Fibroblast of lung (primary cell): ENCODE results near the gene NTN4. TPM values are rescaled to one million over a fixed set of nuclear protein-coding genes. Genes with fewer than 3 reads are reported as not detected.
A peak's percentile ranks its signal among the peaks of the same experiment; 100 is the strongest.

Experiments
- DNase-seq, 2 donors: peaks; one replicate each; pipeline versions ENCODE4 v3.0.0 to v3.0.0-alpha.2; 2010; ENCODE audit warnings: low read depth in 2 of 2
- H2AFZ ChIP-seq: 2 replicates; pipeline ENCODE4 v1.5.1; 2012; ENCODE audit warnings: low read length, control low read depth, inconsistent platforms
- H3K27ac ChIP-seq: 2 replicates; pipeline ENCODE4 v1.5.1; 2011; ENCODE audit warnings: low read length, control low read depth; ENCODE audit not compliant: insufficient read depth
- H3K27me3 ChIP-seq: 2 replicates; pipeline ENCODE4 v1.5.1; 2011; ENCODE audit warnings: mild to moderate bottlenecking, low read length; ENCODE audit not compliant: control insufficient read depth, insufficient read depth
- H3K36me3 ChIP-seq: 2 replicates; pipeline ENCODE4 v1.5.1; 2011; ENCODE audit warnings: low read length; ENCODE audit not compliant: control insufficient read depth, insufficient read depth
- H3K4me1 ChIP-seq: 2 replicates; pipeline ENCODE4 v1.5.1; 2011; ENCODE audit warnings: low read length; ENCODE audit not compliant: control insufficient read depth, insufficient read depth; ENCODE audit errors: extremely low read depth
- H3K4me2 ChIP-seq: 2 replicates; pipeline ENCODE4 v1.5.1; 2011; ENCODE audit warnings: low read length, control low read depth; ENCODE audit not compliant: insufficient read depth; ENCODE audit errors: extremely low read depth
- H3K4me3 ChIP-seq, 4 experiments: fragments of 200-600 bp in 1 of 4; sonication (generic) in 1 of 4; replicated peaks in 1 of 4; 2 replicates each; pipeline ENCODE4 v1.5.1; 2011 to 2016; ENCODE audit warnings: low read length in 4 of 4, low read depth in 3 of 4, mild to moderate bottlenecking in 3 of 4, control low read depth in 2 of 4, inconsistent platforms in 1 of 4, mixed read lengths in 1 of 4; ENCODE audit not compliant: insufficient read depth in 1 of 4; ENCODE audit errors: control extremely low read depth in 1 of 4
- H3K79me2 ChIP-seq: 2 replicates; pipeline ENCODE4 v1.5.1; 2012; ENCODE audit warnings: mild to moderate bottlenecking, low read length, inconsistent platforms; ENCODE audit not compliant: control insufficient read depth, insufficient read depth
- H3K9ac ChIP-seq: 2 replicates; pipeline ENCODE4 v1.5.1; 2011; ENCODE audit warnings: mild to moderate bottlenecking, low read length, control low read depth; ENCODE audit not compliant: insufficient read depth
- H3K9me3 ChIP-seq: 2 replicates; pipeline ENCODE4 v1.5.1; 2012; ENCODE audit warnings: low read depth, low read length; ENCODE audit not compliant: control insufficient read depth, insufficient read depth
- H4K20me1 ChIP-seq: 2 replicates; pipeline ENCODE4 v1.5.1; 2011; ENCODE audit warnings: low read length; ENCODE audit not compliant: control insufficient read depth, insufficient read depth; ENCODE audit errors: extremely low read depth
- CTCF ChIP-seq, 2 donors: IDR thresholded peaks in 1 of 2; conservative IDR thresholded peaks in 1 of 2; 1 replicate in 1 of 2; 2 replicates in 1 of 2; pipeline ENCODE4 v1.5.1; 2011 to 2012; ENCODE audit warnings: low read length in 2 of 2, control low read depth in 1 of 2, inconsistent platforms in 1 of 2, low read depth in 1 of 2, mild to moderate bottlenecking in 1 of 2
- EZH2 ChIP-seq: IDR thresholded peaks from 2 replicates; pipeline ENCODE4 v1.5.1; 2012; ENCODE audit warnings: low read length, control low read depth, mild to moderate bottlenecking; ENCODE audit errors: missing control alignments
- polyA plus RNA-seq, 2 donors: library from polyadenylated mRNA; depleted of rRNA in 1 of 2; stranded (reverse) in 1 of 2; unstranded in 1 of 2; fragments of >200 nt; gene quantifications; 2 replicates each; pipeline ENCODE4 v1.2.1, GENCODE V29; 2011 to 2012; ENCODE audit warnings: missing spikeins in 1 of 2
- total RNA-seq: library from RNA; depleted of rRNA; stranded (reverse); fragments of >200 nt; gene quantifications from 2 replicates; pipeline ENCODE4 v1.2.1, GENCODE V29; 2014

Gene NTN4
- total and polyA plus RNA-seq, 2 donors (not counting 1 experiment from before 2014, with no cell fraction given) = 28.6 to 170 TPM

- Histone ChIP-seq H3K4me2 (no peak overlapping the region), H3K9me3 (no peaks in the 10 kb centered on the region), H3K27ac (no peak overlapping the region), H3K27me3 (no peaks in the 10 kb centered on the region), H3K79me2 (no peaks in the 10 kb centered on the region), H3K9ac (no peak overlapping the region), H2AFZ (no peak overlapping the region), H3K36me3 (no peaks in the 10 kb centered on the region), H3K4me3 (no peak overlapping the region), H3K4me1 (peaks cover 3% of the 10 kb centered on the region), H4K20me1 (no peaks in the 10 kb centered on the region)
- TF ChIP-seq EZH2 (no peak), CTCF (conservative IDR thresholded peaks at IDR 0.05 in 1 of 2, IDR thresholded peaks at IDR 0.05 in 1 of 2; ENCODE audit: low read depth in 1 of 2, low read length in 2 of 2) (no peak)
- DNase-seq = no peak
These were observed 150.0 kb downstream of the NTN4 start for GRCh38 chr12:95640516-95640915.

GRCh38 chr12:95637471-95638155 lies 153.0 kb downstream of the NTN4 start:
- H3K4me3 ChIP-seq = no peak overlapping the region
- H3K4me2 ChIP-seq = no peak overlapping the region
- H3K4me1 ChIP-seq = peaks cover 6% of the 10 kb centered on the region
- no peaks in the 10 kb centered on the region for H3K79me2 ChIP-seq
- peak overlapping the region; percentile 80 for H3K27ac ChIP-seq
- no peaks in the 10 kb centered on the region for H4K20me1 ChIP-seq
- TF ChIP-seq EZH2 (no peak), CTCF (conservative IDR thresholded peaks at IDR 0.05 in 1 of 2, IDR thresholded peaks at IDR 0.05 in 1 of 2; ENCODE audit: low read depth in 1 of 2, low read length in 2 of 2) (no peak)
- H2AFZ ChIP-seq = no peak overlapping the region
- no peaks in the 10 kb centered on the region for H3K27me3 ChIP-seq
- no peaks in the 10 kb centered on the region for H3K9me3 ChIP-seq
- no peak overlapping the region for H3K9ac ChIP-seq
- peak; percentile 75 to 83 for DNase-seq
- no peaks in the 10 kb centered on the region for H3K36me3 ChIP-seq

GRCh38 chr12:95637010-95637409 lies 153.6 kb downstream of the NTN4 start:
- no peak overlapping the region for H3K4me2 ChIP-seq
- H3K4me1 ChIP-seq = peaks cover 6% of the 10 kb centered on the region
- H4K20me1 ChIP-seq = no peaks in the 10 kb centered on the region
- TF ChIP-seq EZH2 = no peak
- H3K27ac ChIP-seq = peak overlapping the region; percentile 36
- H3K27me3 ChIP-seq = no peaks in the 10 kb centered on the region
- DNase-seq = no peak
- no peaks in the 10 kb centered on the region for H3K79me2 ChIP-seq
- no peak overlapping the region for H3K9ac ChIP-seq
- H3K9me3 ChIP-seq = no peaks in the 10 kb centered on the region
- H3K4me3 ChIP-seq = no peak overlapping the region
- H3K36me3 ChIP-seq = no peaks in the 10 kb centered on the region
- H2AFZ ChIP-seq = no peak overlapping the region
